ENCODE results near the gene TMED8. TPM values are rescaled to one million over a fixed set of nuclear protein-coding genes. Genes with fewer than 3 reads are reported as not detected.

TMED8 gene
- total RNA-seq, 4 donors from 2014 or later = 10.1 to 15.8 (median 12.3) TPM

DNA sequence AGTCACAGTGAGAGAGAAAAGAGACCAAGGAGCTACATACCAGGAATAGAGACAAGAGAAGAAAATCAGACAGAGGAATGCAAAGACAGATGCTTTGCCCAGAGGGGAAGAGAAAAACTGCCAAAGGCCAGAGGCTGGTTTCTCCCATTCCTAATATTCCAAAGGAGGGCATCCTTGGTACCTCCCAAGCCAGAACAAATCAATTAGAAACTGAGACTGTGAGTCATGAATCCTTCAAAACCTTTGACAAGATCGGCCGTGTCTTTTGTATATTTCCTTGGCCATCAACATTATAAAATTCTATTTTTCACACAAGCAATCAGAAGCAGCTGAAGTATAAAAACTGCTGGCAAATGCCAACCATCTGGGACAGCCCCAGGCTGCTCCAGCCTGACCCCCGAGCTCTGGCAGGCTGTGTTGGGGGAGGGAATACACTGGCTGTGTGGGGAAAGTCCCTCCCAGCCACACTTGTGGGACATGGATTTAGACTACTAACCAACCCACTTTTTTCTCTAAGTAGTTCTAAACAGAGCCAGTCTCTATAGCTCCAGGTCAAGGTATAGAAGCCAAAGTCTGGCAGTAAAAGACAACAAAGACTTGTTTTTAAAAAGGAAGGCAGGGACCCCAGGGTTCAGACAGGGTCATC lies 69.9 kb downstream of the TMED8 start:
- ATAC-seq (ENCODE audit: low FRiP score) = no peak
- no peak for DNase-seq (ENCODE audit: low spot score)
- TF ChIP-seq, protein P1, sequence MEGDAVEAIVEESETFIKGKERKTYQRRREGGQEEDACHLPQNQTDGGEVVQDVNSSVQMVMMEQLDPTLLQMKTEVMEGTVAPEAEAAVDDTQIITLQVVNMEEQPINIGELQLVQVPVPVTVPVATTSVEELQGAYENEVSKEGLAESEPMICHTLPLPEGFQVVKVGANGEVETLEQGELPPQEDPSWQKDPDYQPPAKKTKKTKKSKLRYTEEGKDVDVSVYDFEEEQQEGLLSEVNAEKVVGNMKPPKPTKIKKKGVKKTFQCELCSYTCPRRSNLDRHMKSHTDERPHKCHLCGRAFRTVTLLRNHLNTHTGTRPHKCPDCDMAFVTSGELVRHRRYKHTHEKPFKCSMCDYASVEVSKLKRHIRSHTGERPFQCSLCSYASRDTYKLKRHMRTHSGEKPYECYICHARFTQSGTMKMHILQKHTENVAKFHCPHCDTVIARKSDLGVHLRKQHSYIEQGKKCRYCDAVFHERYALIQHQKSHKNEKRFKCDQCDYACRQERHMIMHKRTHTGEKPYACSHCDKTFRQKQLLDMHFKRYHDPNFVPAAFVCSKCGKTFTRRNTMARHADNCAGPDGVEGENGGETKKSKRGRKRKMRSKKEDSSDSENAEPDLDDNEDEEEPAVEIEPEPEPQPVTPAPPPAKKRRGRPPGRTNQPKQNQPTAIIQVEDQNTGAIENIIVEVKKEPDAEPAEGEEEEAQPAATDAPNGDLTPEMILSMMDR (IDR thresholded peaks at IDR 0.05) = no peak

DNA sequence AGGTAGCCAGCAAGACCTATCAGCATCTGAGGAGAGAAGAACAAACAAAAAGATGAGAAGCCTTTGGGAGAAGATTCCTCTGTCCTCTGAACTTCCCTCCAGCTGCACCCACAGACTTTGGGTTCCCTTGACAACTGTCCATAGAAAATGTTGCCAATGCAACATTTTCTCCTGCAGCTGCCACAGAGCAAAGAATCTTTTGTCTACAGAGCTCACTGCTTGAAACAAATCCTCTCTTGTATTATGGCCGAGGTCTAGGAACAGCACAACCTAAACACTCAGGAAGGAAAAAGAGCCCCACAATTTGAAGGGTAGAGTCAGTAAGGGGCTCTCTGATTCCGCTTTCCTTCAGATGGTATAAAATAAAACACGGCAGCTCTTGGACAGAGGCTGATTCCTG lies 70.5 kb downstream of the TMED8 start:
- TF ChIP-seq, protein P1 (IDR thresholded peaks at IDR 0.05) = no peak
- DNase-seq (ENCODE audit: low spot score) (no peak), ATAC-seq (ENCODE audit: low FRiP score) (no peak)

DNA sequence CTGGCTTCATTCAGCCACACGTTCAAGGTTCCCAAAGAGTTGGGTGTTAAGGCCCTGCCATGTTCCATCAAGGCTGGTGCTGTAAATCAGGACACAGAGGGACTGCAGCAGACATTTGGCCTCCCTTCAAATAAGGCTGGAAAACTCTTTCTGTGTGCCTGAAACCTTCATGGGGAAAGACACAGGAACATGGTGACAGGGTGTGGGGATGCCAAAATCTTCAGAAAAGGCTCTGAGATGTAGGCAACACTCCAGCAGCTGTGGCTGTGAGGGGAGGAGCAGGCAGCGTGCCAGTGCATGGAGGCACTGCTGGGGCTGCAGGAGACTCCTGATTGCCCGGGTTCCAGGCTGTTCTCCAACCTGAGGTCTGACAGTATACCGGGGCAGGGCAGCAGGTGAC lies 71.2 kb downstream of the TMED8 start:
- ATAC-seq (ENCODE audit: low FRiP score) (no peak), DNase-seq (ENCODE audit: low spot score) (no peak)
- TF ChIP-seq, protein P1 (IDR thresholded peaks at IDR 0.05) = no peak

DNA sequence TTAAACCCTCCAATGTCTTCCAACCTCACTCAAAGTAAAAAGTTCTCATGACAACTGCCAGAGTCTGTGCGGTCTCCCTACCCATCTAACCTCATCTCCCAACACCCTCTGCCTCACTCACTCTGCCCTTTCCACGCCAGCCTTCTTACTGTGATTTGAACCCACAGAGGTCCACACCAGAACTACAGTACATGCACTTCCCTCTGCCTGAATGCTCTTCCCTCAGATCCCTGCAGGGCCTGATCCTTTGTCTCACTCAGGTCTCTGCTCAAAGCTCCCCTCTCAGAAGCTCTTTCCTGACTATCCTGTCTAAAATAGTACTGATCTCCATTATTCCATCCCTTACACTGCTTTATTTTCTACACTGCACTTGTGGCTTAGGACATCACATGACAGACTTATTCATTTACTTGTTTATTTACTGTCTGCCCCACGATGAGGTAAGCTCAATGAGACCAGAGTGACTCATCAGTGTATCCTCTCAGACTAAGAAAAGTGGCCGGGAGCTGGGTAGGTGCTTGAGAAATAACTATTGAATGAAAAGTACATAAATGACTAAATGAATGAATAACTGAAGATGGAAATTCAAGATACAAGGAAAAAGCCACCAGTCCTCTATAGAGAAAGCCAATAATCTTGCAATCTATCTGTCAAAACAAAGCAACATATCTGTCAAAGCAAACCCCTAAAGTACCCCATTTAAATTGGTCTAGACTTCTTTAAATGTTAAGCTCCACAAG lies 73.3 kb downstream of the TMED8 start:
- TF ChIP-seq, protein P1 (IDR thresholded peaks at IDR 0.05) = no peak
- ATAC-seq (ENCODE audit: low FRiP score) = peak; percentile 67
- no peak for DNase-seq (ENCODE audit: low spot score)

DNA sequence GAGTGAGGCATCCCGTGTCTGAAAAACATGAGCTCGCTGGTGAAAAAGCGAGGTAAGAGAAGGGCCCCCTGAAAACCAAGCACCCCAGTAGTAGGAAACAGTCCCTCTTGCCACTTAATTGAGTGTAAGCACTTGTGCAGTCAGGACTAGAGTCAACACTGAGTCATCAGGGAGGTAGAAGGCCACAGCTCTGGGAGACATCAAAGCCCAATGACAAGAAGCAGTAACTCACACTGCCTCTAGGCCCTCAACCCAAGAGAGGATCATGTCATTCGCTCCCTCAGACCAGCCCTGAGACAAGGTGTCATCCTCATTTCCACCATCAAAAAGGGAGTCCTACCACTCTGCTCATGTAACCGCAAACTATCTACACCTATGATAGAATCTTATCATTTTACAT lies 74.0 kb downstream of the TMED8 start:
- ATAC-seq (ENCODE audit: low FRiP score) = no peak
- TF ChIP-seq, protein P1 (IDR thresholded peaks at IDR 0.05) = no peak
- DNase-seq (ENCODE audit: low spot score) = no peak

DNA sequence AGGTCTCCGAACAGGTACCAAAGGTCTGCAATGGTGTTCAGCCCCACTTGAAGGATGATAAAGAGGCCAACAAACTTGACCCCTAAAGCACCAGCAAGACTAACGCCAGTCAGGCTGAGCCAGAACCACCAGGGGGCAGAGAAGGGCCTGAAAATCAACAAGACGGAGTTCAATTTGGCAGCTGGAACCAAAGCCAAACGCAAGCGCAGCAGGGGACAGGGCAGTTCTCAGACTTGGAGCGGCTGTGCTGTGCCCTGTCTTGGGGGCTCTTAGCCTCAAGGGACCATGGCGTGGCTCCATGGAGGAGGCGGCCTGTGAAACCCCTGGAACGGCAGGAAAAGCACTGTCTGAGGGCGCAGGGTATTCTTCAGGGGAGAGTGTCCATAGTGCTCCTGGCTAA lies 75.8 kb downstream of the TMED8 start:
- TF ChIP-seq, protein P1 (IDR thresholded peaks at IDR 0.05) = peak in 1 of 3 donors; percentile 2
- ATAC-seq (ENCODE audit: low FRiP score) (peak; percentile 13), DNase-seq (ENCODE audit: low spot score) (no peak)

DNA sequence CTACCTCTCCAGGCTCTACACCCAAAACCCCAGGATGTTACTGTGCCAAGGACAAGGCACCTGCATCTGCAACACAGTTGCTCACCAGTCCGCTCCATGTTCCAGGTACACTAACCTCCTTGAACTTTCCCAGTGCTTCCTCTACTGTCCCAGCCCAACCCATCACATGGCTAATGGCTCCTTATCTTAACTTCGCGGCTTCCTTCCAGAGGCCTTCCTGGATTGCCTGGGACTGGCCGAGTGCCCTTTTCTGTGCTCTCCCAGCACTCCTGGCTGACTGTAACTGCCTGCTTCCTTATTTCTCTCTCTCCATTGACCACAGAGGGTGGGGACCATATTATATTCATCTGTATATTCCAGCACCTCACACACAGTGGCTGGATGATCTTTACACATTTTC lies 77.1 kb downstream of the TMED8 start:
- ATAC-seq (ENCODE audit: low FRiP score) (no peak), DNase-seq (ENCODE audit: low spot score) (no peak)
- TF ChIP-seq, protein P1 (IDR thresholded peaks at IDR 0.05) = no peak
